SK-N-MC (cell line): ENCODE data around the gene TMEM59L.

Experiments used
- DNase-seq: peaks from one replicate; pipeline ENCODE4 v3.0.0-alpha.2; 2011; ENCODE audit warnings: low read depth, low spot score
- H3K27ac ChIP-seq: fragments of 200-600 bp; sonication (generic); 2 replicates; pipeline ENCODE4 v1.5.1; 2016; ENCODE audit warnings: mixed run types
- H3K36me3 ChIP-seq: fragments of 200-600 bp; sonication (generic); 2 replicates; pipeline ENCODE4 v1.6.1; 2017; ENCODE audit warnings: antibody characterized with exemption, low read length, mixed read lengths; ENCODE audit not compliant: insufficient read depth
- H3K4me3 ChIP-seq: fragments of 200-600 bp; sonication (generic); 2 replicates; pipeline ENCODE4 v1.5.1; 2016
- H3K9ac ChIP-seq: fragments of 200-600 bp; sonication (generic); 2 replicates; pipeline ENCODE4 v1.8.0; 2017; ENCODE audit warnings: mixed run types, mixed read lengths; ENCODE audit not compliant: insufficient read length
- H3K9me3 ChIP-seq: fragments of 200-600 bp; sonication (generic); 2 replicates; pipeline ENCODE4 v1.6.1; 2017; ENCODE audit warnings: low read depth, mild to moderate bottlenecking, antibody characterized with exemption, low read length, moderate library complexity, mixed read lengths
- EZH2 ChIP-seq: fragments of 200-600 bp; sonication (generic); IDR thresholded peaks from one replicate; pipeline ENCODE4 v1.6.1; 2017; ENCODE audit warnings: antibody characterized with exemption
- FOXP2 ChIP-seq: optimal IDR thresholded peaks from 2 replicates; pipeline ENCODE3; 2011; ENCODE audit warnings: mild to moderate bottlenecking, moderate library complexity; ENCODE audit not compliant: insufficient read depth; ENCODE audit errors: extremely low read length, control extremely low read depth
- POLR2AphosphoS5 ChIP-seq: IDR thresholded peaks from 2 replicates; pipeline ENCODE4 v1.6.1; 2012; ENCODE audit warnings: mild to moderate bottlenecking, low read depth, low read length, borderline replicate concordance

The TMEM59L gene

GRCh38 chr19:18620902-18621301 is 8.2 kb downstream of the TMEM59L start:
- no peaks in the 10 kb centered on the region for H3K36me3 ChIP-seq
- H3K4me3 ChIP-seq, result no peak overlapping the region
- DNase-seq, result no peak
- no peak overlapping the region for H3K9ac ChIP-seq
- TF ChIP-seq EZH2 (no peak), POLR2AphosphoS5 (no peak), FOXP2 (no peak)
- no peaks in the 10 kb centered on the region for H3K9me3 ChIP-seq
- H3K27ac ChIP-seq, result no peak overlapping the region

DNA sequence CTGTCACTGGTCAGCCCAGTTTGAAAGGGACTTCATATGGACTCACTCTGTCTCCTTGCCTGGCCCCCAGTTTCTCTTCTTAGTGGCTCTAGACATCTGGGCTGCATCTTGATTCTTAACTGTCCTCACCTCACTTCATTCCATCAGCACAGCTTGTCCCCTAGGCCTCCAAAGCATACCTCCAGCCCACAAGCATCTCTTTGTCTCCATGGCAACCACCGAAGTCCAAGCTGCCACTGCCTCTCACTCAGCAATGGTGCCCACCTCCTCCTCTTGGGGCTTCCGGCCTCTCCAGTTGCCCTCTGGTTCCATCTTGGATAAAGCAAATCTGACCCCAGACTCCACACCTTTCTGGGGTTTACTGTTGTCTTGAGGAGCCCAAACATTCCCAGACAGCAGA is 14.2 kb downstream of the TMEM59L start:
- TF ChIP-seq POLR2AphosphoS5 (no peak), EZH2 (no peak), FOXP2 (no peak)
- Histone ChIP-seq H3K36me3 (no peaks in the 10 kb centered on the region), H3K9ac (no peak overlapping the region), H3K27ac (no peak overlapping the region), H3K9me3 (no peaks in the 10 kb centered on the region), H3K4me3 (no peak overlapping the region)
- DNase-seq, result no peak

GRCh38 chr19:18629166-18630088 is 16.8 kb downstream of the TMEM59L start:
- Histone ChIP-seq H3K4me3 (no peak overlapping the region), H3K27ac (no peak overlapping the region), H3K9ac (no peak overlapping the region), H3K9me3 (no peaks in the 10 kb centered on the region), H3K36me3 (no peaks in the 10 kb centered on the region)
- TF ChIP-seq FOXP2 (no peak), EZH2 (no peak), POLR2AphosphoS5 (no peak)
- DNase-seq, result no peak

DNA sequence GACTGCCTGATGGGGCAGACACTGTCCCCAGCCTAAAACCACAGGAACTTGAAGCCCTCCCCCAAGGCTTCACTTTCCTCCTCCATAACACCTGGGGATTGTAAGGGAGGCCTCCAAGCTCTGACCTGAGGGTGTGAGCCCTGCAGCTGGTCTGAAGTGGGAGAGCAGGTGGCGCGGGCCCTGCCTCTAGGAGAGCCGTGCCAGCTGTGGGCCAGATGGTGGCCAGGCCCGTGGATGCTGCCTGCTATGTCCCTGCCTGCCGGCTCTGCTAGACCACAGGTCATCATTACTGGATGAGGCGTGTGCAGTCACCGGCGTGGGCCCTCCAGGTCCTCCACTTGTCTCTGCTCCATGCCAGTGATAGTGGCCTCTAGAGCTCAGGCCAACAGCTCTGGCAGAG is 20.7 kb downstream of the TMEM59L start:
- no peak for TF ChIP-seq FOXP2
- TF ChIP-seq POLR2AphosphoS5, result no peak
- no peak for TF ChIP-seq EZH2
- no peak for DNase-seq
- no peak overlapping the region for H3K4me3 ChIP-seq
- no peaks in the 10 kb centered on the region for H3K36me3 ChIP-seq
- no peak overlapping the region for H3K27ac ChIP-seq
- no peaks in the 10 kb centered on the region for H3K9me3 ChIP-seq
- H3K9ac ChIP-seq, result no peak overlapping the region

DNA sequence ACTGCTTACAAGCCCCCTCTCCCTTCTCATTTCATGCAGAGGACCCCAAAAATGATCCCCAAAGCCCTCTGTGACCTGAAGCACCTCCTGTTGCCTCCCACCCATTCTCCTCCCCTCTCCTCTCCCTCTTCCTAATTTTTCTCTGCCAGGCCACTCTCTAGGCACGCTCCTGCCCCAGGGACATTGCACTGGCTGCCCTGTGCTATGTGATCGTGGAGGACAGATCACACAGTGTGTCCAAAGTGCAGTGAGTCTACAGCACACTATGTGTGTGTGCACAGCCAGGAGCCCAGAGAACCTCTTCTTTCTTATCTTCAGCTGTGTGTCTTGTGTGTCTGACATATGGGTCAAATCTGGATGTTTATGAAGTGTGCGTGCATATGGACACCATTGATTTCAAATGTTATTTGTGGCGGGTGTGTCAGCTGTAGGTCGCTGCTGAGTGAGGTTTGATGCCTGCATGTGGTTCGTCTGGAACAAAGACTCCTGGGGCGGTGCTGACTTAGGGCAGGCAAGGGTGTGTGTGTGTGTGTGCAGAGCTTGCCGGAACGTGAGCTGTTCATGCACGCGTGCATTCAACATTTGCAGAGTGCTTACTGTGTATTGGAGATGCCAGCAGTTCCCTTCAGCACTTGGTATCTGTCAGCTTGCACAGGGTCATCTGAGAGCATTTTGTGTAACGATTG is 22.1 kb downstream of the TMEM59L start:
- Histone ChIP-seq H3K27ac (no peak overlapping the region), H3K9ac (no peak overlapping the region), H3K36me3 (no peaks in the 10 kb centered on the region), H3K9me3 (no peaks in the 10 kb centered on the region), H3K4me3 (no peak overlapping the region)
- TF ChIP-seq EZH2 (no peak), FOXP2 (no peak), POLR2AphosphoS5 (no peak)
- DNase-seq, result no peak

GRCh38 chr19:18635831-18636182 is 23.1 kb downstream of the TMEM59L start:
- no peaks in the 10 kb centered on the region for H3K9me3 ChIP-seq
- H3K4me3 ChIP-seq, result peak overlapping the region; percentile 26; the same call in 1 of the 2 replicates
- H3K27ac ChIP-seq, result no peak overlapping the region
- no peak for DNase-seq
- H3K36me3 ChIP-seq, result no peaks in the 10 kb centered on the region
- H3K9ac ChIP-seq, result no peak overlapping the region
- TF ChIP-seq EZH2, result no peak
- no peak for TF ChIP-seq POLR2AphosphoS5
- no peak for TF ChIP-seq FOXP2

- no peaks in the 10 kb centered on the region for H3K9me3 ChIP-seq
- no peak overlapping the region for H3K9ac ChIP-seq
- H3K4me3 ChIP-seq, result peak overlapping the region; percentile 97
- TF ChIP-seq FOXP2 (no peak), POLR2AphosphoS5 (no peak), EZH2 (no peak)
- H3K27ac ChIP-seq, result peak overlapping the region; percentile 85; the same call in 1 of the 2 replicates
- peak; percentile 88 for DNase-seq
- H3K36me3 ChIP-seq, result no peaks in the 10 kb centered on the region
Measured at GRCh38 chr19:18636183-18636968, 23.7 kb downstream of the TMEM59L start.

GRCh38 chr19:18636969-18637629 is 24.4 kb downstream of the TMEM59L start, which contains the start of gene KLHL26:
Gene KLHL26, plus strand, starts transcription at chr19:18637028. Its CDS starts 27 bp downstream, at chr19:18637055.
- Histone ChIP-seq H3K9ac (peak within 1 kb of the TSS; percentile 96), H3K4me3 (peak within 1 kb of the TSS; percentile 97), H3K27ac (peak within 1 kb of the TSS; percentile 85; the same call in 1 of the 2 replicates), H3K9me3 (no peaks in the 10 kb centered on the region), H3K36me3 (no peaks in the 10 kb centered on the region)
- no peak for TF ChIP-seq FOXP2
- peak; percentile 77; the same call in 1 of the 2 replicates for TF ChIP-seq POLR2AphosphoS5
- TF ChIP-seq EZH2, result no peak
- no peak for DNase-seq
